ENCODE measurements around the gene PRR19.

Gene PRR19

GRCh38 chr19:42303101-42303464, 1.2 kb downstream of the PRR19 start:
- no peak for DNase-seq

- no peak for DNase-seq
Measured at GRCh38 chr19:42303876-42304275, 1.9 kb downstream of the PRR19 start.

DNA sequence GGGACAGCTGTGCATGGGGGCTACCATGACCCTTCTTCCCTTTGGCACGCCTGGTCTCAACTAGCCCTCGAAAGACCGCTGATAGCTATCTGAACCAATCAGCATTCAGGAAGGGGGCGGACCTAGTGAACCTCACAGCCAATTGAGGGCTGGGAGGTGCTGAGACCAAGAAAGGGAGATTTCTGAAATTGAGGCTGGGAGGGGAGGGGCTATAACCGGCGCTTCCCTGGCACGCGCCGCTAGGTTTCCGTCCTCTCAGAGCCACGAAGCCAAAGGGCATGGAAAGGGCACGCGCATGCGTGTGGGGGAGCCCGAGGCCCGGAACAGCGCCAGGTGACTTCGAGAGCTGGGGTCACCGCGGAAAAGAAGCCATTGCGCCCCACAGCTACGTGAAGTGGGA, 4.7 kb downstream of the PRR19 start:
- no peak for DNase-seq

DNA sequence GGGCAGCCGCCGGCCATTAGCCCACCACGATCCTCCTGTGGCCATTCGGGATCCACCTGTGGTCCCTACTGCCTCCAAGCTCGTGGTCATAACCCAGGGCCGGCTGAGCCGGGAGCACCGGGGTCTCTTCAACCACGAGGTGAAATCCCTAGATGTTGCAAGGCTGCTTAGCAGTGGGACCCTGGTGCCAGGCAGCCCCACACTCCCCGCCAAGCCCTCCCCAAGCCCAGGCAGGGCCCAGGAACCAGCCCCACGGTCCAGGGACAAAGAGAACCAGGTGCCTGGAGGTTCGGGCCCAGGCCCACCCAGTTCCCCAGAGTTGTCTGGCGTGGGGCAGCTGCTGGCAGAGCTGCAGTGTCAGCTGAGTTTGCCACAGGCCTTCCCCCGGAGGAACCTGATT, 7.8 kb downstream of the PRR19 start:
- no peak for DNase-seq

DNA sequence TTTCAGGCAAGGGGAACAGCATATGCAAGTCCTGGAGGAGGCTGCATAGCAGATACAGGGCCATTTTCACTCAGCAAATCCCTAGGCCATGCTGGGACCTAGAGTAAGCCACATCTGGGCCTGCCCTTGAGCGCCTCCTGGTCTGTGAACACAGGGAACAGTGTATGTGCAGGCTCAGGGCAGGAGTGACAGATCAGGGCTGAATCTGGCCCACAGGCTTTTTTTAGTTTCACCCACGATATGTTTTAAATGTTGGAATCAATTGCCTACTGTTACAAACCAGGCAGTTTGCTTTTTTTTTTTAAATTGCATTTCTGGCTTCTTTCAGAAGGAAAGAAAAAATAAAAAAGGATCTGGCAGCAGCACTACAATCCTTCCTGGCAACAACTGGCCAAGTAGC, 9.7 kb downstream of the PRR19 start:
- DNase-seq: no peak

DNA sequence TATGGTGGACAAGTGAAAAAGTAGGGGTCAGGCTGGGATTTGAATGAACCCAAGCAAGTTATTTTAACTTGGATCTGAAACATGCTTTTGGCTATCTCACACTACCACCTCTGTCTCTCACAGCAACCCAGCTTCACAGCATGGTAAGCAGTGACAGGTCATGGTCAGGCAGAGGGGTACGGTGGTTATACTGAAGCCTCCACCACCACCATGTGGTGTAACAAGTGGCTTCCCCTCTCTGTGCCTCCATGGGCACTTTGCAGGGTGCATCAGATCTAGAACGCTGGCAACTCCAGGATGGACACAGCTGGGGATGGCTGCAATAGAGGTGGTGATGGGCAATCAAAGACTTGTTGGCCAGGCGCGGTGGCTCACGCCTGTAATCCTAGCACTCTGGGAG, 10.4 kb downstream of the PRR19 start:
- DNase-seq: no peak

GRCh38 chr19:42313096-42313839, 11.3 kb downstream of the PRR19 start, which contains the start of gene TMEM145:
TSS of gene TMEM145 (plus strand) at chr19:42313309. CDS start at chr19:42313377, 68 bp downstream.
- DNase-seq: peak; percentile 42

DNA sequence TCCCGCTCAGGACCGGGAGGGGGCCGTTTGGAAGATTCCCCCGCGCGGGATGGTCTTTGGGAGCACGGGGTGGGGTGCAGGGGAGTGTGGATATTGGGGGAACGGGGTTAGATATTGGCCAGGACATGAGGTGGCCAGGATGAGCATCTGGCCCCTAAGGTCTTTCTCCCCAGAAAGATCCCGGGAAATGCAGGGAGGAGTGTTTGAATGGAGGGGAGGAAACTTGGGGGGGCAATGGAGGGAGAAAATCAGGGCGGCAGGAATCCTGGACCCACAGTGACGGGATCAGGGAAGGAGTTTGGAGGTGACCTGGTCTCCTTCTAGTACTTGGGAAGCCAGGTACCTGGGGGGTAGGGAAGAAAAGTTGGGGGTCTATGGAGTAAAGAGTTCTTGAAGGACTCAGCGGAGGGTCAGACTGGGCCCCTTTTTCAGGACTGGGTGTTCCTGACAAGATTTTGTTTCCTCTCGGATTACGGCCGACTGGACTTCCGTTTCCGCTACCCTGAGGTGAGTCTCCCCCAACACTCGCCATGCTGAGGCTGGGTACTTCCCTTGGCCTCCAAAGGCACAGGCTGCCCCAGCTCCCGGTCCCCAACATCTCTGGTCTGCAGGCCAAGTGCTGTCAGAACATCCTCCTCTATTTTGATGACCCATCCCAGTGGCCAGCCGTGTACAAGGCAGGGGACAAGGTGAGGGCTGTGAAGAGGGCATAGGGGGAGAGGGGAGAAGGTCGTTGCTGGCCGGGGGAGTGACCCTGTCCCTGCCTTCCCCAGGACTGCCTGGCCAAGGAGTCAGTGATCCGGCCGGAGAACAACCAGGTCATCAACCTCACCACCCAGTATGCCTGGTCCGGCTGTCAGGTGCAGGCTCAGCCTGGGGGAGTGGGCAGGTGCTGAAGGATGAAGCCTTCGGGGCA, 12.2 kb downstream of the PRR19 start:
- no peak for DNase-seq

GRCh38 chr19:42315024-42315423, 13.1 kb downstream of the PRR19 start:
- DNase-seq: no peak

- DNase-seq: peak; percentile 75
Measured at GRCh38 chr19:42316223-42317211, 14.6 kb downstream of the PRR19 start.

DNA sequence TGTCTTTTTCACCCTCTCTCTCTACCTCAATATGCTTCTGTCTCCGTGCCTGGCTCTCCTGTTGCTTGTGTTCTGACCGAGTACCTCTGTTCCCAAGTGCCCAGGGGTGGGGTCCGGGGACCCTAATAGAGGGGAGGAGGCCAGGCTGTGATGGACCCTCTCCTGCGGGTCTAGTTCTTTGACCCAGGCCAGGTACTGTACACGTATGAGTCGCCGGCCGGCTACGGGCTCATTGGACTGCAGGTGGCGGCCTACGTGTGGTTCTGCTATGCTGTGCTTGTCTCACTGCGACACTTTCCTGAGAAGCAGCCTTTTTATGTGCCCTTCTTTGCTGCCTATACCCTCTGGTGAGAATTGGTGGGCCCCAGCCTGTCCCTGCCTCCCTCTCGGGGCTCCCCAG, 15.6 kb downstream of the PRR19 start:
- DNase-seq: no peak

DNA sequence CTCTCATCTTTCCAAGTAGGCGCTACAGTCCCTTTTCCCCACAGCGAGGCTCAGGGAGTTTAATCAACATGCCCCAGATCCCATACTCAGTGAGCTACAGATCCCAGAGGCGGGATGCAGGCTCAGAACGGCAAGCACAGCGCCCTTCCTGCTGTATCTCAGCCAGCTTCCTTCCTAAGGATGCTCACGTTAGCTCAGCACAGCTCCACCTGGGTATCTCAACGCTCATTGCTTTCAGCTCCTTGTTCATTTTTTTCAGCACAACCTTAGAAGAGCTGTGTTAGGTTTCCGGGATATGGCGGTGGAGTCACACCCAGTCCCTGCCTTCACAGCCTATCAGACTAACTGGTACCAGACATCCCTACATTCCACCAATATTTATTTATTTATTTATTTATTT, 20.4 kb downstream of the PRR19 start:
- DNase-seq: no peak

- DNase-seq: no peak
Measured at GRCh38 chr19:42323473-42323851, 21.5 kb downstream of the PRR19 start.

DNA sequence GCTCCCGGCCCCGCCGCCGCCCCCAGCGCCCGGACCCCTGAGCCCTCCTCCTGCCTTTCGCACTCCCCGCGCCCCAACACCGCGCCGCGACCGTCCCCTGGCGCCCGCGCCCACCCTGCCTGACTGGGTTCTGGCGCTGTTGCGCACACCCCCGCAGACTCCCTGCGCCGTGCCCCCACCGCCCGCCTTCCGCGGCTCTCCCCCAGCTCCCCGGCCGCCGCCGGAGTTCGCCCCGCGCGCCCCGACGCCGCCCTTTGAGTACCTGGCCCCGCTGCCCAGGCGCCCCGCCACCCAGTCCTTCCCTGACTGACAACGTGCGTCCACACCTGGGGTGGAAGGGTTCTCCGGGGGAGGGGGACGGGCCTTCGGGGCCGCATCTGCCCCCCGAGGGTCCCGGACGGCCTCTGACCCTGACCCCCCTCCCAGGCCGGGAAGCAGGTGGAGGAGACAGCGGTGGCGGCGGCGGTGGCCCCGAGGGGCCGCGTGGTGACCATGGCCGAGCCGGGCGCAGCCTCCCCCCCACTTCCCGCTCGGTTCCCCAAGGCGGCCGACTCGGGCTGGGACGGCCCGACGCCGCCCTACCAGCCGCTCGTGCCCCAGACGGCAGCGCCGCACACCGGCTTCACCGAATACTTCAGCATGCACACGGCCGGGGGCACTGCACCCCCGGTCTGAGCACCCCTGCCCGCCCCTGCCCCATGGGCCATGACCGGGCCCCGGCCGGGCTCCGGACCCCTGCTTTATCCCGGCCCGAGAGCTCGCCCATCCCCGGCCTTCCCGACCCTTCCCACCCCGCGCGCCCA, 22.1 kb downstream of the PRR19 start:
- no peak for DNase-seq

DNA sequence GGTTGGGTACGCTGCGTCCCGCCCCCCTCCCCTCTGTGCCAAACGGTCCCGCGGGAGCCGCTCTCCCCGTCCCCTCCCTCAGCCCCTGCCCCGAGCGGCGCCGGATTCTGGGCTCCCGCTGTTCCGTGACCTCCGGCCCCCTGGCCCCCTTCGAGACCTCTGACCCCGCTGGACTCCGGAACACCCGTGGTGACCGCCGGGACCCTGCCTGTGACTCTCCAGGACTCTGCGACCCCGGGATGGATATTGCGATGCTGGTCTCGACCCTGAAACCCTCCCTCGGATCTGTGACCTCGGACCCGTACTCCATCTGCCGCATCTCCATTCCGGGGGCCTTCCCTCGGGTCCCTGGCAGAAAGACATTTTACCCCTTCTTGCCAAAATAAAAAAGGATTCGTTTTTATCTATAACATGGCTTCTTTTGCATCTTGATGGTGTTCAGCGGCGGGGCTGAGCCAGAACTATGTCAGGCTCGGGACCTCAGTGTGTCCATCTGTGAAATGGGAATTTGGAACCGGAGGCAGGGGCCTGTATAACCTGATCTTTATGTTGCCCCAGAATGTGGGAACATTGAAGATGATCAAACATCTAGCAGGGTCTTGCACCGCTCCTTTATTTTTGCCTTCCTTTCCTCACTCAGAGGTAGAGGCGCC, 22.8 kb downstream of the PRR19 start:
- no peak for DNase-seq

DNA sequence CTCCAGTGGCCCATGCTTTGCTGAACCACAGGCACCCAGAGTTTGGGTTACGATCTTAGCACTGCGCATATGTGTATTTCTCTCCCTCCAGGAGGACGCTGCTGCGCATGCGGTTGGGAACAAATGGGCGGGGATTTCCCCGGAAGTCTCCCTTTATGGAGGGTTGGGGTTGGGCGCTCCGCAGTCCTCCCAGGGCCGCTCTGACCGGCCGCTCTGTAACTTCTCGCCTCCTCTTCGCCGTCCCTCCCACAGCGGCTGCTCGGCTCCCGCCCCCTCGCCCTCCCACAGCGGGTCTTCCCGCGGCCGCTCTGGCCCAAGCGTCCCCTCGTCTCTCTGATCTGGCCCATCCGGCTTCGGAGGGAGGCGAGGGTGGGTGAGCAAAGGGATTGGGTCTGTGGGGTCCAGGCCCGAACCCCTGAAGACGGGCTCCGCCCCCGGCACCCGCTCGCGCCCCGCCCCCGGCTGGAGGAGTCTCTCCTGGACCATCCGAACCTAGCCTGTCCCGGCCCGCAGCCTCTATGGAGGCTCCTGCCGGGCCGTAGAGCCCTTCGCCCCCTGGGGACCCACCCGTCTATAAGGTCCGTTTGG, 23.5 kb downstream of the PRR19 start, which contains the start of gene MEGF8:
MEGF8 (plus strand) TSS at position 328 of the 588 bp plus-strand sequence. CDS start 609 bp downstream, outside the sequence.
- peak; percentile 98 for DNase-seq

DNA sequence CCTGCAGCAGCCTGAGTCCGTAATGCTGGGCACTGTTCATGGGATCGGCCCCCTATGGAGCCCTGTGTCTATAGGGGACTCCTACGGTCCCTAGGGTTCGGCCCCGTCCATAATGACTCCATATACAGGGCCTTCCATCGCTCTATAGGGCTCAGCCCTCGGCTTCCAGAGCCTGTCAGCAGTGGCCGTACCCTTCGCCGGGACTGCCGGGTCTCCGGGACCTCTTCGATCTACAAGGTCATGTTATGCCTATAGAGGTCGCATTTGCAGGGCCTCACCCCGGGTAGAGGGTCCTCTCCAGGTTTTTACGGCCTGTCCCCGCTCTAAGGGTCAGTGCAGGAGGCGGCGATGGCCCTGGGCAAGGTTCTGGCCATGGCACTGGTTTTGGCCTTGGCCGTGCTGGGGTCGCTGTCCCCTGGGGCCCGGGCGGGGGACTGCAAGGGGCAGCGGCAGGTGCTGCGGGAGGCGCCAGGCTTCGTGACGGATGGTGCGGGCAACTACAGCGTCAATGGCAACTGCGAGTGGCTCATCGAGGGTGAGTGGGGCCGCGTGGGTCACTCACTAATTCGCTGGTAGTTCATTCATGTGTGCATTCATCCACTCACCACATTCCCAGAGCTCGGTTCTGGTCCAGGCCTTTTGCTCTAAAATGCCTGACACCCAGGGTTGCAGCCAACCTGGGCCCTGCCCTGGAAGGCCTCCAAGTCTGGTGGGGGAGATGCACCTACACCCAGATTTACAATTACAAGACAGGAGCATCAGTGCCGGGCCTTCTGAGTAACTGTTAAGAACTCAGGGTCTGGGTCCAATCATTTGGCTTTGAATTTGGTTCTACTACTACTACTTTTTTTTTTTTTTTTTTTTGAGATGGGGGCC, 24.2 kb downstream of the PRR19 start:
- peak; percentile 28 for DNase-seq

DNA sequence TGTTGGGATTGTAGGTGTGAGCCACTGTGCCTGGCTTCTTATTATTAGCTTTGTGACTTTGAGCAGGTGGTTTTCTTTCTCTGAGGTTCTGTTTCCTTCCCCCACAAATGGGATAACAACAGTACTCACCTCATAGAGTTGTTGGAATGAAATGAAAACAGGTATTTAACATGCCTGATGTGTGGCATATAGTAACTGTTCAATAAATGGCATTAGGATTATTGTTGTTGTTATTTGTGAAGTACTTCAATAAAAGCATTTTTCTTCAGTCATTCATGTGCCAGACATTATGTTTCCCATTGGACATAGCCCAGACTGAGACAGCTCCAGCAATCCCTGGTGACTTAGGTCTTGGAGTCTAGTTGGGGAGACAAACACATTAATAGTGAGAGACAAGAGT, 25.0 kb downstream of the PRR19 start:
- no peak for DNase-seq

- DNase-seq: no peak
Measured at GRCh38 chr19:42327381-42327780, 25.4 kb downstream of the PRR19 start.

DNA sequence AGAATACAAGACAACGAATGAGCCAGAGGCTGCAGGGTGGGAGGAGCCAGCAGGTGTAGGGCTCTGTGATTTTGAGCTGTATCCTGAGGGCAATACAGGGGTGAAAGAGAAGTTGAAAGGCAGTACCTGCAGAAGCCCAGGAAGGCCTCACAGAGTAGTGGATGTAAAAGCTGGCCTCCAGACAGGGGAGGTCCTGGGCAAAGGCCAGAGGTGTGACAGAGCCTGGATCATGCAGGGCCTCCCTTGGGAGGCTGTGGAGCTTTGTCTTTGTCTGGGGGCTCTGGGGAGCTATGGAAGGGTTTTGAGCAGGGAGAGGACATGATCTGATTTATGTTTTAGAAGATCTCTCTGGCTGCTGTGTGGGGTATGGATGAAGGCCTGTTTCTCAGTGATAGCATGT, 26.2 kb downstream of the PRR19 start:
- DNase-seq: no peak
